Stimulated activated CD4-positive, alpha-beta T cell treated with anti-CD3 and anti-CD28 coated beads, Interleukin-4, amount 100 ng/mL, for 48 hours (primary cell): ENCODE measurements around the gene ACOT8.
"Not testable (repeated sequence)": the region's sequence is repeated elsewhere in the genome, so short reads cannot be mapped to it uniquely, and the experiment has no call there.

Experiments used
- DNase-seq, 2 donors: peaks; one replicate each; pipeline ENCODE4 v3.0.0-alpha.2; 2020; ENCODE audit warnings: low read depth in 2 of 2

The ACOT8 gene

DNA sequence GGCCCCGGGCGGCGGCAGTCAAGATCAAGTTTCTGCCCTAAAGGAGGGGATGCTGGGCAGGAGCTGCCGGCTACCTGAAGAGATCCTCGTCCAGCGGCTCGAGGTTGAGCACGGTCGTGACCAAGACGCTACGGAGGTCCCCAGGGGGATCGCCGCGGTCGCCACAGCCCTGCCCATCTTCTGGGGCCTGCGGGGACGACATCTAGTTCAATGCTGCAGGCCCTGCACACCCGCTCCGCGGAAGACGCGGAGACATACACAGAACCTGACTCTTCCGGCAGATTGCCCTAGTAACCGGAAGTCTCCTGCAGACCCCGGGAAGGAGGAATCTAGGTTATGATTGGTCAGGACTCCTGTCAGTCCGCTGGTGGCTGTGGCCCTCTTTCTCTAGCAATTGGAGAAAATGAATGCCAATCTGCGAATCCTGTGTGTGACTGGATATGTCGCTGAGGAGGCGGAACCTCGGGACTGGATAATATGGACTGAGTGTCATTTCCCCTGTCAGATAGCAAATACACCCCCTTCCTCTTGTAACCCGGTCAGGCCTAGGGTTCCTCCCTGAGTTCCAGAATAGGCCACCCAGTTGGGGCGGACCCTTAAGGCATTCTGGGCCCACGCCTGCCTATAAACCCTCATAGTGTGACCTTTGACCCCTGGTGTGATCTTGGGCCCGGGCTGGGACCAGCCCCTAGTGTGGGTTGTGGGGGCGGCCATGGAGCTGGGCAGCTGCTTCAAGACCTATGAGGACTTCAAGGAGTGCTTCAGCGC is at the start of gene ACOT8, which contains the start of gene ZSWIM3:
Gene ACOT8, minus strand, starts transcription at position 279 of the 768 bp plus-strand sequence. Its CDS starts 77 bp downstream, at position 202.
Gene ZSWIM3, plus strand, starts transcription at position 501 of the 768 bp plus-strand sequence. Its CDS starts 212 bp downstream, at position 713.
- DNase-seq = peak; percentile 79 to 92

DNA sequence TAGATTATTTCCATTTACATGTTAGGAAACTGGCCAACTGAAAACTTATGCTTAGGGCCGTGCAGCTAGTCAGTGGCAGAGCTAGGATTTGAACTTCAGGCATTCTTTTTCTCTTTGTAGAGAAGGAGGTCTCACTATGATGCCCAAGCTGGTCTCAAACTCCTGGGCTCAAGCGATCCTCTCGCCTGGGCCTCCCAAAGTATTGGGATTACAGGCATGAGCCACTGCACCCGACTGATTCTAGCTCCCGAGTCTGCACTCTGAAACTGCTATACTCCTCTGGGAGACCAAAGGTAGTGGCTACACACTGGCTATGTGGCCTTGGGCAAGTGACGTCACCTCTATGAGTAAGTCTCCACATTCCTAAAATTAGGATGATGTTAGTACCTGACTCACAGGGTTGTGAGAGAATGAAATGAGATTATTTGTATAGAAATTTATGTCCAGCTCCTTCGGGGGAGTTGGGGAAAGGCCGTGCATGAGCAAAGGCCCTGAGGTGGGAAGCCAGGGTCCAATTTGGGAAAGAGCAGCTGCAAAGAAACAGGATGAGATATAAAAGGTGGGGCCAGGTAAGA is 48.4 kb upstream of the ACOT8 start:
- DNase-seq = no peak

DNA sequence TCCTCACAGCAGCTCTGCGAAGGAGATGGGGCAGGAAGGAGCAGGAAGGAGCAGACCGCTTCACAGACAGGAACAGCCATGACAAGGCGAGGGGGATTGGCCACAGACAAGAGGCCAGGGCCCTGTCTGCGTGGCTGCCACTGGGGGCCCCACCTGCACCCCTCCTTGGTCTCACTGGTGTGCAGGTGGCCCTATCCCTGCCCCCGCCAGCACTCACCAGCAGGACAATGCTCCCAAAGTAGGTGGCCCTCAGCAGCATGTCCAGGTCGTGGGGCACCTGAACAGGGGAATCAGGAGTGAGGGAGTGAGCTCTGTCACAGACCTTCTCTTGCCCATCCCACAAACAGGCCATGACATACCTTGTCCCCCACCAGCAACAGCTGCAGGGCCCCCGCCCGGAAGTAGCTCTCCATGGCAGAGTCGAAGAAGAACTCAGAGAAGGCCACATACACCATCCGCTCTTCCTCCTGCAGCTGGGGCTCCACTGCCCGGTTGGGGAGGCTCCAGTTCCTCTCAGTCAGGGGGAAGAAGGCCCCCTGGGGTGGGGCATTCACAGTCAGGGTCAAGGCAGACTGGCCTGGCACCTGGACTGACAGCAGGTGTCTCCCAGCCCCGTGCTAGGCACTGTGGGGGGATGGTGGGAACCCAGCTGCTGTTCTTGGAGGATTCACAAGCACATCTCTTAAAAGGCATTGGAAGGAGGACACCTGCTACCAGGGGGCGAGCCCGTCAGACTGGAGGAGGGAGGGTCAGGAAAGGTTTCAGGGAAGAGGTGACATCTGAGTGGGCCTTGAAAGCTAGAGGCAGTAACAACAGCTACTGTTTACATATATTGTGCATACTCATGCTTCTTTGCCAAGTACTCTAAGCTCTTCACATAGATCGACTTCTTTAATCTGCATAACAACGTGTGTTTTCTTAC is 47.7 kb upstream of the ACOT8 start:
- DNase-seq = no peak

DNA sequence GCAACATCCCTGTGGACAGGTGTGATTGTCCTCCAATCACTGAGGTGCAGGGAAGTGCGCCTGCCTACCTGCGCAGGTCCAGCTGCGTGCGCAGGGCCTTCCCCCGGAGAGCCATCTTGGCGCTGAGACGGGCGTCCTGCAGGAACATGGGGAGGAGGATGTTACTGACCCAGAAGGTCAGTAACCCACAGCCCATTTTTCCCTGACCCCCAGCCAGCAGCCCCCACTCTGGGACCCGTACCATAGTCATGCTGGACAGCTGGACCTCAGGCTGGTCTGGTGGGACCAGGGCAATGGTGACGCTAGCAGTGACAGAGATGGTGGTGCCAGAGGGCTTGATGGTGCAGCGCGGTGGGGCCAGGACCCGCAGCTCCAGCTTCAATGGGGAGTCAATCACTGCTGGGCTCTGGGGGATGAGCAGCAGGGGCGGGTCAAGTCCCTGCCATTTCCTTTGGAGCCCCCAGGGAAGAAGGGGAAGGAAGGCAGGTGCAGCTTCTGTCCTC is 45.1 kb upstream of the ACOT8 start:
- no peak for DNase-seq

DNA sequence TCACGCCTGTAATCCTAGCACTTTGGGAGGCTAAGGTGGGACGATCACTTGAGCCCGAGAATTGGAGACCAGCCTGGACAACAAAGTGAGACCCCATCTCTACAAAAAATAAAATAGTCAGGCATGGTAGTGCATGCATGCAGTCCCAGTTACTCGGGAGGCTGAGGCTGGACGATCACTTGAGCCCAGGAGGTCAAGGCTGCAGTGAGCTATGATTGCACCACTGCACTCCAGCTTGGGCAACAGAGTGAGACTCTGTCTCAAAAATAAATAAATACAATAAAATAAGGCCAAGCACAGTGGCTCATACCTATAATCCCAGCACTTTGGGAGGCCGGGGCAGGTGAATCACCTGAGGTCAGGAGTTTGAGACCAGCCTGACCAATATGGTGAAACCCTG is 44.1 kb upstream of the ACOT8 start:
- not testable (repeated sequence) for DNase-seq

DNA sequence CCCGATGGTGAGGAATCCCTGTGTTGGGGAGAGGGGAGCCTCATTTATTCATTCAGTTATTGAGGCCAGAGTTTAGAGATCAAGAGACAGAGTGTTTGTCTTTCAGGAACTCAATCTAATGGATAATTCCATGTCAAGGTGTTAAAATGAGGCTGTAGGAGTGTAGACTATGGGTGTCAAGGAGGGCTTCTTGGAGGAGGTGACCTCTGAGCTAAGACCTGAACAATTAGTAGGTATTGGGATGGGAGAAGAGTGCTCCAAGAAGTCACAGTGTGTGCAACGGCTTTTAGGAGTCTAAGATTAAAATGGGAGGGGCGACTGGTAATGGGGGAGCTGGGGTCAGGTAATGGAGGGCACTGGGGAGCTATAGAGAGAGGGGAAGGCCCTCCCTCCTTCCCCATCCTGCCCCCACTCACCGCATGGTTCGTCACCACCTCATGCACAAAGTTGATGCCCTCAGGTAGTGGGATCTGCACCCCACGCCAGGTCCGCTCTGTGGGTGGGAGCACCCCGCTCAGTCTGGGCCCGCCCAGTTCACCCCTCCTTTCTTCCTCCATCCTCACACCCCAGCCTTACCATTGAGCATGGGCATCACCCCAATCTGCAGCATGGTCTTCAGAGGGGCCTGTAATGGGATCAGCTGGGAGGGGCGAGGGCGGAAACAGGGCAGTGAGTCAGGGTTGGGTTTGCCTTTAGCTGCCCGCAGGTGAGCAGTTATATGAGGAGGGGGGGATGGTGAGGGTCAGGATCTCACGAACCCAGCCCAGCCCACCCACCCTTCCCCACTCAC is 42.0 kb upstream of the ACOT8 start:
- no peak for DNase-seq

DNA sequence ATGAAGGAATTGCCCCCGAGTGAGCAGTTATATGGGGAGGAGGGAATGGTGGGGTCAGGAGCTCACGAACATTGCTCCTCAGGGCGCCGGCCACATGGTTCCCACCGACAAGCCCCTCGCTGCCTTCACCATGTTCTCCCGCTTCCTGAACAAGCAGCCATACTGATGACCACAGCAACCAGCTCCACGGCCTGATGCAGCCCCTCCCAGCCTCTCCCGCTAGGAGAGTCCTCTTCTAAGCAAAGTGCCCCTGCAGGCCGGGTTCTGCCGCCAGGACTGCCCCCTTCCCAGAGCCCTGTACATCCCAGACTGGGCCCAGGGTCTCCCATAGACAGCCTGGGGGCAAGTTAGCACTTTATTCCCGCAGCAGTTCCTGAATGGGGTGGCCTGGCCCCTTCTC is 41.1 kb upstream of the ACOT8 start:
- DNase-seq = no peak

DNA sequence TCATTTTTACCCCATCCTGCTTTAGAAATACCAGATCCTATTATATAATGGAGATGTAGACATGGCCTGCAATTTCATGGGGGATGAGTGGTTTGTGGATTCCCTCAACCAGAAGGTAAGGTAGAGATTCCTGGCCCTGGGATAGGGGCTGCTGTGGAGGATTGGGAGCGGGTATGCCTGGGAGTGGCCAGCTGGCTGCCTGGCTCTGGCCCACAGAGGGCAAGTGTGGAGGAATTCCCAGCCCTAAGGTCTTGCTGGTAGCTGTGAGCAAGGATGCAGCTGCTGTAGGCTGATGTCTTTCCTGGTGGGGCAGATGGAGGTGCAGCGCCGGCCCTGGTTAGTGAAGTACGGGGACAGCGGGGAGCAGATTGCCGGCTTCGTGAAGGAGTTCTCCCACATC is 40.5 kb upstream of the ACOT8 start:
- no peak for DNase-seq

DNA sequence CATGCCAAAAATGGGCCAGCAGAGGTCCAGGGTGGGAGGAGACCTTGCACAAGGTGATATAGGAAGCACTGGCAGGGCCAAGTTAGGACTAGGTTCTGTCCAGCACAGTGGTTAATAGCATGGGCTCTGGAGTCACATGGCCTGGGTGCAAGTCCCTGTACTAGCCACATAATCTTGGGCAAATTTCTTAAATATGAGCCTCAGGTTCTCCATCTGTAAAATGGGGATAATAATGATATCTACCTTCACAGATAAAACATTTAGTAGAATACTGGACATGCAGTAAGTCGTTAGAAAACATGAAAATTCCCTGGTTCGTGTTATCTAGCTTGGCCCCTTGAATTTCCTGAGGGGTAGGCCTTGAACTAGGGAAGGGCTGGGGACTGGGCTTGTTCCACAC is 40.1 kb upstream of the ACOT8 start:
- DNase-seq = no peak

DNA sequence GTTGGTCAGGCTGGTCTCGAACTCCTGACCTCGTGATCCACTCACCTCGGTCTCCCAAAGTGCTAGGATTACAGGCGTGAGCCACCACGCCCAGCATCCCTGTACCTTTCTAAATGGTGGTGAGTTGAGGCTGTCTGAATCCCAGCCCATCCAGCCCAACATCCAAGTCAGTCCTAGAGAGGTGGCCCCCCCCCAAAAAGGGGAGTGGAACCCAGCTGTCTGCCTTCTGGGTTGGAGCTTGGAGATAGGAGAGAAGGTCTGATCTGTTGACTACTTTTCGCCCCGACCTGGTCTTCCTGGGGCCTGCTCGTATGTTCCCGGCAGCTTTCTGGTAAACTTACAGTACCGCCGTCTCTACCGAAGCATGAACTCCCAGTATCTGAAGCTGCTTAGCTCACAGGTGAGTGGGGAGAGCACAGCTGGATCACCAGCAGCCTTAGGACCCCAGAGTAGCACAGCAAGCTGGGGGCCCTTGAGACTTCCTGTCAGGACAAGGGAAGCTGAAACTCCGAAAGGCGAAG is 39.5 kb upstream of the ACOT8 start:
- DNase-seq = no peak

DNA sequence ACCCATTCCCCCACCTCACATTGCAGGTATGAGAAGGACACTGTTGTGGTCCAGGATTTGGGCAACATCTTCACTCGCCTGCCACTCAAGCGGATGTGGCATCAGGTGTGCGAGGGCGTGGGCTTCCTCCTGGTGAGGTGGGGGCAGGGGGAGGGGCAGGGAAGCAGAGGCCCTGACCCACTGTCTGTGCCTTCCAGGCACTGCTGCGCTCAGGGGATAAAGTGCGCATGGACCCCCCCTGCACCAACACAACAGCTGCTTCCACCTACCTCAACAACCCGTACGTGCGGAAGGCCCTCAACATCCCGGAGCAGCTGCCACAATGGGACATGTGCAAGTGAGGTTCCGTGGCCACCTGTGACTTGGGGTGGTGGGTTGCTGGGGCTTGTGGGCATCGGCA is 37.6 kb upstream of the ACOT8 start:
- DNase-seq = no peak

DNA sequence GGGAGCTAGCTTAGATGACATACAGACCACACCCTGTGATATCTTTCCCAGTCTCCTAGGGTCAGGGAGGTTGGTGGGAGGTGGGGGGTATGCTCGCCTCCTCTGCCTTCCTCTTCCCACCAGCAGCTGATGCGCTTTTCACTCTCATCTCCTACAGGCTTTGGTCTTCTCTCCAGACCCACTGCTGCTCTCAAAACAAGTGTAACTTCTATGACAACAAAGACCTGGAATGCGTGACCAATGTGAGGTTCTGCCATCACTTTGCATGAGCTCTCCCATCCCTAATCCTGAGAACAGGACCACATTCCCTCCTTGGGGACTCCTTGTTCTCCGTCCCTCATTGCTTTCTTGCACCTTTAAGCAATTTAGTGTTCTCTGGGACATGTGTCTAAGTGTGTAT is 36.6 kb upstream of the ACOT8 start:
- no peak for DNase-seq

DNA sequence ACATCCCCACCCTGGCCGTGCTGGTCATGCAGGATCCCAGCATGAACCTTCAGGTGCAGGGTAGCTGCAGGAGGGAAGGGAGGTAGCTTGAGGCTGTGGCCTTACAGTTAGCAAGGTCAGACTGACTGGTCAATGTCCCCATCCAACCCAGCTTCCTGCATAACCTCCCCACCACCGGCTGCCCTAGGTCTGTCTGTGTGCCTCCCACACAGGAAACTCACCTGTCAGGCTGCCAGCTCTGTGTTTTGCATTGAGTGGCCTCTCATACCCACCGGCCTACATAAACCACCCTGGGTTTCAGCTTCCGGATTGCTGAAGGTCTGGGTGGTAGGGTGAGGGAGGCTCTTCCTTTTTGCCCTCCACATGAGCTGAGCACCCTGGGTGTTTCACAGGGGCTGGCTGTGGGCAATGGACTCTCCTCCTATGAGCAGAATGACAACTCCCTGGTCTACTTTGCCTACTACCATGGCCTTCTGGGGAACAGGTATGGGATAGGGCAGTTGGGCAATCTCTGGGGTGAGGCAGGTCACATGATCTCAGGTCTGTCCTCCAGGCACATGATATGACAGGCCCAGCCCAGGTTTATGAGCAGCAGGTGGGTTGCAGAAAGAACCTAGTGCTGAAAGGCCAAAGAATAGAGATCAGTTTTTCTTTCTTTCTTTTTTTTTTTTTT is 35.8 kb upstream of the ACOT8 start:
- DNase-seq = no peak

DNA sequence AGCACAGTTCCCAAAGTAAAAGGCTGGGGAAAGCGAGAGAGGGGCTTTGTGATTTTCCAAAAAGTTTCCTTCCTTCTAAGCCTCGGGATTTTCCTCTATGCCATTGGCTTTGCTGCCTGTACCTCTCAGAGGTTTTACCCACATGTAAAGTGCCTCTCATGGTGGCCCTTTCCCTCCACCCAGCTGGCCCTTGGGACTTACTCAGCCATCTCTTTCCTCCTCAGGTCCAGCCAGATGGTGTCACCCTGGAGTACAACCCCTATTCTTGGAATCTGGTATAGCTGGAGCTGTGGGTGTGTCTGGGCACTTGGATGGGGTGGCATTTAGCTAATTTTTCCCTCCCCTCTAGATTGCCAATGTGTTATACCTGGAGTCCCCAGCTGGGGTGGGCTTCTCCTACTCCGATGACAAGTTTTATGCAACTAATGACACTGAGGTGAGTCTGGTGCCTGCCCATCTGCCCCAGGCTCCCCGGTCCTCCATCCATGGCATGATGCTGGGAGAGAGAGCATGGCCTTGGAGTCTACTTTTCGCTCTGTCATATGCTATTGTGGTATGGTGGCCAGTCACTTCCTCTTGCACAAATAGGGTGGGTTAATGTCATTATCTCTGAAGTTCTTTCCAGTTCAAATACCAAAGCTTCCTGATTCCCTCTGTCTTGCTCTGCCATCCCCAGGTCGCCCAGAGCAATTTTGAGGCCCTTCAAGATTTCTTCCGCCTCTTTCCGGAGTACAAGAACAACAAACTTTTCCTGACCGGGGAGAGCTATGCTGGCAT is 35.0 kb upstream of the ACOT8 start:
- no peak for DNase-seq

DNA sequence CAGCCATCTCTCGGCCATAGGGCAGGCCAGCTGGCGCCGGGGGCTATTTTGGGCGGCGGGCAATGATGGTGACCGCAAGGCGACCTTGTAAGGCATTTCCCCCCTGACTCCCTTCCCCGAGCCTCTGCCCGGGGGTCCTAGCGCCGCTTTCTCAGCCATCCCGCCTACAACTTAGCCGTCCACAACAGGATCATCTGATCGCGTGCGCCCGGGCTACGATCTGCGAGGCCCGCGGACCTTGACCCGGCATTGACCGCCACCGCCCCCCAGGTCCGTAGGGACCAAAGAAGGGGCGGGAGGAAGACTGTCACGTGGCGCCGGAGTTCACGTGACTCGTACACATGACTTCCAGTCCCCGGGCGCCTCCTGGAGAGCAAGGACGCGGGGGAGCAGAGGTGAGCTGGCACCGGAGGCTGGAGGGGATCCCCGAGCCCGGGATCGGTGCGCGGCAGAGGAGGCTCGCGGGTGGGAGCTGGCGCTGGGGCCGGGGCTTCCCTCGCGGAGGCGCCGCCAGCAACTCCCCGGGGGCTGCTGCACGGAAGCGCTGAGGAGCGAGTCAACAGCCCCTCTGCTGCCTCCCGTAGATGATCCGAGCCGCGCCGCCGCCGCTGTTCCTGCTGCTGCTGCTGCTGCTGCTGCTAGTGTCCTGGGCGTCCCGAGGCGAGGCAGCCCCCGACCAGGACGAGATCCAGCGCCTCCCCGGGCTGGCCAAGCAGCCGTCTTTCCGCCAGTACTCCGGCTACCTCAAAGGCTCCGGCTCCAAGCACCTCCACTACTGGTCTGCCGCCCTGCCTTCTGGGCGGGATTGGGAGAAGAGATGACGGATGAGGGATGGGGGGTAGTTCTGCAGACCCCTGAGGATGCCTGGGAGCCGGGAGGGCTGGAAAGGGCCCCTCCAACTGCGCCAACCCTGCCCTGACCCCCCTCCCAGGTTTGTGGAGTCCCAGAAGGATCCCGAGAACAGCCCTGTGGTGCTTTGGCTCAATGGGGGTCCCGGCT is 34.1 kb upstream of the ACOT8 start, which contains the start of the genes CTSA and NEURL2:
Gene CTSA, plus strand, starts transcription at position 351 of the 999 bp plus-strand sequence. Its CDS starts 234 bp downstream, at position 585.
Gene NEURL2, minus strand, starts transcription at position 224 of the 999 bp plus-strand sequence. Its CDS starts 217 bp downstream, at position 7.
- peak; percentile 79 to 85 for DNase-seq

DNA sequence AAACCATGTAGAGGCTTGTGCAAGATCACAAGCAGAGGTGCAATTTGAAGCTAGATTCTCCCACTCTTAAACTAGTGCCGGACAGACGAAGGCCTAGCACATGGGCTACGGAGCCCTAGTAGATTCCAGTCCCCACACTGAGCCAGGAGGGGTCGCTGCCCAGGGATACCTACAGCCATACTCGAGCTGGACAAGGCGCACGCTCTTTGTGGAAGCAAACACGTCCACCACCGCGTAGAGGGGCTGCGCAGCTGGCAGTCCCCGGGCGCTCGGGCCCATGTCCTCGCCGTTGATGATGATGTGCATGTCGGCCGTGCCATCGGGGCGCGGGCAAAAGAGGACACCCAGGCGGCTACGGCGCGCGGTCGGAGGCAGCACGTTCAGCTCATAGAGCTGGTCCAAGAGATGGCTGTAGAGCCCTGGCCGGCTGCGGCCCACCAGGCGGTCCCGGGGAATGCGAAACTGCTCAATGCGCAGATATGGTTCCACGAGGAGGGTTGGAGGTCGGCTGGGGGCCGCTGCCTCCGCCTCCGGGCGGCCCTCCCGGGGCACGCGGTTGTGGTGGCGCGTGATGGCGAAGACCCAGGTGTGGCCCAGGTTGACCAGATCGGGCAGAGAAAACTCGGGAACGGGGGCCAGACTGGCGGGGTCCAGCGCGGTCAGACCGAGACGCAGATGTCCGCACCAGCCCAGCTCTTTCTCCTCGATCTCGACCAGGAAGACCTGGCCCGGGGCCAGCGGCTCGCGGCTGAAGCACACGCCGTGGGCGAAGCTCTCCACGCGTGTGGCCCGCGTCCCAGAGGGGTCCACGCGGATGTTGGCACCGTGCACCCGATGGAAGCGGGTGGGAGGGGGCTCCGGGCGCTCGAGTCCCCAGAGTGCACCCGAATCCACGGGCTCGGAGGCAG is 33.1 kb upstream of the ACOT8 start:
- peak; percentile 34 to 35 for DNase-seq

DNA sequence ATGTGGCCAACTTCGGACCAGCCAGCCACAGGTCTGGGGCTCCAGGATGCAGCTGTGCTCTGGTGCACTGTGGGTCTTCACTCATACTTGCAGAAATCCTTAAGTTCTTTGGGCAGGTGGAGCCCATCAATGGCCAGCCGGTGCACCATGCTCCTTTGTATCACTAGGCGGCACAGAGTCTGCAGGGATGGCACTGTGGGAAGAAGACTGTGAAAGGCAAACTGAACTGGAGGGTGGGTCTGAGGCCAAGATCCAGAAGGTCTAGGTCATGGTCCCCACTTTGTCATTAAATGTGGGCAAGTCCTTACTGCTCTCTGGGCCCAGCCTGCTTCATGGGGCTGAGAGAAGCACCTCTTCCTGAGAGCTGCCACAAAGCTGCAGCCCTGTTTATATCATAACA is 31.5 kb upstream of the ACOT8 start:
- DNase-seq = no peak
